Measurements from ENCODE around the gene TRAF3IP1.

TRAF3IP1 gene

GRCh38 chr2:238415893-238416292 is 95.6 kb downstream of the TRAF3IP1 start:
- peaks cover 3% of the 10 kb centered on the region for H3K4me1 ChIP-seq (ENCODE audit: control insufficient read depth, insufficient read depth, low read length)
- 92 to 94% methylated on average over 5 of the region's 5 CpGs for WGBS, 2 experiments
- H3K27ac ChIP-seq (ENCODE audit: insufficient read depth, low read depth, low read length, poor library complexity, severe bottlenecking): no peak overlapping the region
- H3K36me3 ChIP-seq (ENCODE audit: control insufficient read depth, insufficient read depth, low read length): peaks cover 3% of the 10 kb centered on the region
- H3K27me3 ChIP-seq (ENCODE audit: control insufficient read depth, insufficient read depth, low read length, poor library complexity, severe bottlenecking): no peaks in the 10 kb centered on the region
- H3K4me3 ChIP-seq (ENCODE audit: insufficient read depth, low read depth, low read length): no peak overlapping the region
- H3K9me3 ChIP-seq (ENCODE audit: control insufficient read depth, low read length): no peaks in the 10 kb centered on the region

- Histone ChIP-seq H3K9me3 (ENCODE audit: control insufficient read depth, low read length) (no peaks in the 10 kb centered on the region), H3K4me3 (ENCODE audit: insufficient read depth, low read depth, low read length) (no peak overlapping the region), H3K27ac (ENCODE audit: insufficient read depth, low read depth, low read length, poor library complexity, severe bottlenecking) (no peak overlapping the region), H3K4me1 (ENCODE audit: control insufficient read depth, insufficient read depth, low read length) (peaks cover 11% of the 10 kb centered on the region), H3K36me3 (ENCODE audit: control insufficient read depth, insufficient read depth, low read length) (peaks cover 3% of the 10 kb centered on the region), H3K27me3 (ENCODE audit: control insufficient read depth, insufficient read depth, low read length, poor library complexity, severe bottlenecking) (no peaks in the 10 kb centered on the region)
- WGBS, 2 experiments: 93% methylated on average over 5 of the region's 6 CpGs
These were observed 98.1 kb downstream of the TRAF3IP1 start for GRCh38 chr2:238418196-238418998.

GRCh38 chr2:238418999-238419546 is 98.8 kb downstream of the TRAF3IP1 start:
- H3K9me3 ChIP-seq (ENCODE audit: control insufficient read depth, low read length): no peaks in the 10 kb centered on the region
- 90 to 98% methylated on average over 2 of the region's 2 CpGs for WGBS, 2 experiments
- no peak overlapping the region for H3K27ac ChIP-seq (ENCODE audit: insufficient read depth, low read depth, low read length, poor library complexity, severe bottlenecking)

GRCh38 chr2:238420442-238420841 is 100.1 kb downstream of the TRAF3IP1 start:
- H3K4me3 ChIP-seq (ENCODE audit: insufficient read depth, low read depth, low read length): no peak overlapping the region
- no peaks in the 10 kb centered on the region for H3K9me3 ChIP-seq (ENCODE audit: control insufficient read depth, low read length)
- 80 to 82% methylated on average over 8 of the region's 8 CpGs for WGBS, 2 experiments
- H3K4me1 ChIP-seq (ENCODE audit: control insufficient read depth, insufficient read depth, low read length): peaks cover 11% of the 10 kb centered on the region
- no peaks in the 10 kb centered on the region for H3K27me3 ChIP-seq (ENCODE audit: control insufficient read depth, insufficient read depth, low read length, poor library complexity, severe bottlenecking)
- H3K27ac ChIP-seq (ENCODE audit: insufficient read depth, low read depth, low read length, poor library complexity, severe bottlenecking): no peak overlapping the region
- H3K36me3 ChIP-seq (ENCODE audit: control insufficient read depth, insufficient read depth, low read length): no peaks in the 10 kb centered on the region

More at GRCh38 chr2:238418999-238419546, 98.8 kb downstream of the TRAF3IP1 start:
- Histone ChIP-seq H3K36me3 (ENCODE audit: control insufficient read depth, insufficient read depth, low read length) (peaks cover 3% of the 10 kb centered on the region), H3K27me3 (ENCODE audit: control insufficient read depth, insufficient read depth, low read length, poor library complexity, severe bottlenecking) (no peaks in the 10 kb centered on the region), H3K4me1 (ENCODE audit: control insufficient read depth, insufficient read depth, low read length) (peaks cover 11% of the 10 kb centered on the region), H3K4me3 (ENCODE audit: insufficient read depth, low read depth, low read length) (no peak overlapping the region)

- H3K4me3 ChIP-seq (ENCODE audit: insufficient read depth, low read depth, low read length): no peak overlapping the region
- WGBS, 2 experiments: 78 to 79% methylated on average over 16 of the region's 16 CpGs
- no peaks in the 10 kb centered on the region for H3K36me3 ChIP-seq (ENCODE audit: control insufficient read depth, insufficient read depth, low read length)
- H3K4me1 ChIP-seq (ENCODE audit: control insufficient read depth, insufficient read depth, low read length): peaks cover 11% of the 10 kb centered on the region
- H3K9me3 ChIP-seq (ENCODE audit: control insufficient read depth, low read length): no peaks in the 10 kb centered on the region
- H3K27ac ChIP-seq (ENCODE audit: insufficient read depth, low read depth, low read length, poor library complexity, severe bottlenecking): no peak overlapping the region
- H3K27me3 ChIP-seq (ENCODE audit: control insufficient read depth, insufficient read depth, low read length, poor library complexity, severe bottlenecking): no peaks in the 10 kb centered on the region
These were observed 100.8 kb downstream of the TRAF3IP1 start for GRCh38 chr2:238420878-238421694.

- Histone ChIP-seq H3K4me1 (ENCODE audit: control insufficient read depth, insufficient read depth, low read length) (peaks cover 11% of the 10 kb centered on the region), H3K27me3 (ENCODE audit: control insufficient read depth, insufficient read depth, low read length, poor library complexity, severe bottlenecking) (no peaks in the 10 kb centered on the region), H3K36me3 (ENCODE audit: control insufficient read depth, insufficient read depth, low read length) (no peaks in the 10 kb centered on the region), H3K4me3 (ENCODE audit: insufficient read depth, low read depth, low read length) (no peak overlapping the region), H3K9me3 (ENCODE audit: control insufficient read depth, low read length) (no peaks in the 10 kb centered on the region), H3K27ac (ENCODE audit: insufficient read depth, low read depth, low read length, poor library complexity, severe bottlenecking) (no peak overlapping the region)
- WGBS, 2 experiments: 72 to 75% methylated on average over 18 of the region's 18 CpGs
These were observed 101.3 kb downstream of the TRAF3IP1 start for GRCh38 chr2:238421695-238422035.

GRCh38 chr2:238422285-238422684 is 102.0 kb downstream of the TRAF3IP1 start:
- H3K9me3 ChIP-seq (ENCODE audit: control insufficient read depth, low read length): no peaks in the 10 kb centered on the region
- no peak overlapping the region for H3K27ac ChIP-seq (ENCODE audit: insufficient read depth, low read depth, low read length, poor library complexity, severe bottlenecking)
- no peaks in the 10 kb centered on the region for H3K36me3 ChIP-seq (ENCODE audit: control insufficient read depth, insufficient read depth, low read length)
- H3K27me3 ChIP-seq (ENCODE audit: control insufficient read depth, insufficient read depth, low read length, poor library complexity, severe bottlenecking): no peaks in the 10 kb centered on the region
- H3K4me3 ChIP-seq (ENCODE audit: insufficient read depth, low read depth, low read length): no peak overlapping the region
- peaks cover 11% of the 10 kb centered on the region for H3K4me1 ChIP-seq (ENCODE audit: control insufficient read depth, insufficient read depth, low read length)
- WGBS, 2 experiments: 91 to 94% methylated on average over 10 of the region's 10 CpGs

GRCh38 chr2:238422940-238423339 is 102.6 kb downstream of the TRAF3IP1 start:
- no peaks in the 10 kb centered on the region for H3K36me3 ChIP-seq (ENCODE audit: control insufficient read depth, insufficient read depth, low read length)
- H3K4me1 ChIP-seq (ENCODE audit: control insufficient read depth, insufficient read depth, low read length): peaks cover 14% of the 10 kb centered on the region
- H3K27ac ChIP-seq (ENCODE audit: insufficient read depth, low read depth, low read length, poor library complexity, severe bottlenecking): no peak overlapping the region
- WGBS, 2 experiments: 93 to 95% methylated on average over 7 of the region's 7 CpGs
- no peak overlapping the region for H3K4me3 ChIP-seq (ENCODE audit: insufficient read depth, low read depth, low read length)
- no peaks in the 10 kb centered on the region for H3K27me3 ChIP-seq (ENCODE audit: control insufficient read depth, insufficient read depth, low read length, poor library complexity, severe bottlenecking)
- no peaks in the 10 kb centered on the region for H3K9me3 ChIP-seq (ENCODE audit: control insufficient read depth, low read length)

- Histone ChIP-seq H3K9me3 (ENCODE audit: control insufficient read depth, low read length) (no peaks in the 10 kb centered on the region), H3K27ac (ENCODE audit: insufficient read depth, low read depth, low read length, poor library complexity, severe bottlenecking) (no peak overlapping the region), H3K4me1 (ENCODE audit: control insufficient read depth, insufficient read depth, low read length) (peaks cover 21% of the 10 kb centered on the region), H3K27me3 (ENCODE audit: control insufficient read depth, insufficient read depth, low read length, poor library complexity, severe bottlenecking) (no peaks in the 10 kb centered on the region), H3K36me3 (ENCODE audit: control insufficient read depth, insufficient read depth, low read length) (no peaks in the 10 kb centered on the region), H3K4me3 (ENCODE audit: insufficient read depth, low read depth, low read length) (no peak overlapping the region)
- WGBS, 2 experiments: 90 to 92% methylated on average over 9 of the region's 9 CpGs
These were observed 103.4 kb downstream of the TRAF3IP1 start for GRCh38 chr2:238423561-238424312.

All from ectodermal cell (in vitro differentiated cells).